Lower leg skin (tissue), 4 donors: ENCODE results near the gene RPUSD1. TPM values are rescaled to one million over a fixed set of nuclear protein-coding genes. Genes with fewer than 3 reads are reported as not detected.

Source experiments
- DNase-seq, 2 donors: peaks; one replicate each; pipeline ENCODE4 v3.0.0-alpha.2; 2019; ENCODE audit warnings: low spot score in 2 of 2
- H3K4me3 ChIP-seq: fragments of 200-600 bp; sonication (generic); 2 replicates; pipeline ENCODE4 v1.5.1; 2017; ENCODE audit warnings: mild to moderate bottlenecking, low read depth; ENCODE audit not compliant: poor library complexity, severe bottlenecking
- CTCF ChIP-seq, 3 donors: fragments of 450-650 bp; IDR thresholded peaks; one replicate each; pipeline ENCODE4 v1.5.1; 2016; ENCODE audit warnings: antibody characterized with exemption in 3 of 3, mild to moderate bottlenecking in 3 of 3, moderate library complexity in 2 of 3
- POLR2A ChIP-seq, 2 donors: fragments of 450-650 bp; IDR thresholded peaks; one replicate each; pipeline ENCODE4 v1.6.1; 2016 to 2017; ENCODE audit warnings: antibody characterized with exemption in 2 of 2, mild to moderate bottlenecking in 1 of 2, moderate library complexity in 1 of 2
- WGBS, 2 donors: methylation state at CpG; one replicate each; pipeline ENCODE4 v1.1.5; 2018; 5-methylcytosine and 5-hydroxymethylcytosine counted together
- intact Hi-C: fragments of 100-400 bp; cut with DNase I; formaldehyde crosslinking; loops from one replicate; pipeline ENCODE4 v1.15.0; 2023; ENCODE audit warnings: low total_unique reads
- total RNA-seq, 4 donors: library from RNA; depleted of rRNA; stranded (reverse); fragments of >200 nt; gene quantifications; one replicate each; pipeline ENCODE4 v1.1.0, GENCODE V29; 2016

The RPUSD1 gene
- total RNA-seq, 4 donors from 2014 or later = 20.2 to 27.9 (median 25.5) TPM

- DNase-seq = no peak
- no peak for TF ChIP-seq CTCF (IDR thresholded peaks at IDR 0.05)
- TF ChIP-seq POLR2A (IDR thresholded peaks at IDR 0.05) = no peak
- intact Hi-C loops = loop anchor here (10.0 kb wide), 1 partner anchor 353 kb away; no protein-coding TSS in a partner anchor
- H3K4me3 ChIP-seq = no peak overlapping the region
- WGBS, 2 donors = 63 to 72% methylated on average over 15 to 21 of the region's 27 CpGs
Observed at GRCh38 chr16:831571-832413, 43.6 kb upstream of the RPUSD1 start.

- 77 to 83% methylated on average over 23 to 24 of the region's 24 CpGs for WGBS, 2 donors
- DNase-seq = no peak
- TF ChIP-seq CTCF (IDR thresholded peaks at IDR 0.05) (no peak), POLR2A (IDR thresholded peaks at IDR 0.05) (no peak)
- intact Hi-C loops = loop anchor here (10.0 kb wide), 1 partner anchor 354 kb away; no protein-coding TSS in a partner anchor
- H3K4me3 ChIP-seq = no peak overlapping the region
Observed at GRCh38 chr16:830871-831570, 42.8 kb upstream of the RPUSD1 start.

GRCh38 chr16:830107-830870 is 42.1 kb upstream of the RPUSD1 start:
- DNase-seq = no peak
- intact Hi-C loops = loop anchor here (10.0 kb wide), 1 partner anchor 355 kb away; no protein-coding TSS in a partner anchor
- no peak overlapping the region for H3K4me3 ChIP-seq
- 82 to 88% methylated on average over 42 to 43 of the region's 43 CpGs for WGBS, 2 donors
- no peak for TF ChIP-seq CTCF (IDR thresholded peaks at IDR 0.05)
- no peak for TF ChIP-seq POLR2A (IDR thresholded peaks at IDR 0.05)

- TF ChIP-seq POLR2A (IDR thresholded peaks at IDR 0.05) = no peak
- no peak for TF ChIP-seq CTCF (IDR thresholded peaks at IDR 0.05)
- intact Hi-C loops = no loop called here
- no peak for DNase-seq
- 81 to 82% methylated on average over 17 of the region's 17 CpGs for WGBS, 2 donors
- H3K4me3 ChIP-seq = no peak overlapping the region
Observed at GRCh38 chr16:828891-829290, 40.7 kb upstream of the RPUSD1 start.

GRCh38 chr16:827513-827912 is 39.3 kb upstream of the RPUSD1 start:
- intact Hi-C loops = no loop called here
- no peak overlapping the region for H3K4me3 ChIP-seq
- no peak for DNase-seq
- TF ChIP-seq CTCF (IDR thresholded peaks at IDR 0.05) (no peak), POLR2A (IDR thresholded peaks at IDR 0.05) (no peak)
- 81 to 91% methylated on average over 24 of the region's 24 CpGs for WGBS, 2 donors
